Breast epithelium (tissue), 3 donors: ENCODE measurements around the gene HIP1R.

ENCODE experiments used
- POLR2AphosphoS5 ChIP-seq, 3 donors: sonication (generic); formaldehyde crosslinking; IDR thresholded peaks; one replicate each; pipeline ENCODE4 v1.6.1; 2017; ENCODE audit warnings: antibody characterized with exemption in 3 of 3
- TF ChIP-seq, protein P1 (sequence below), 3 donors: fragments of 450-650 bp; IDR thresholded peaks; one replicate each; pipeline ENCODE4 v1.5.1; 2016 to 2017; ENCODE audit warnings: antibody characterized with exemption in 3 of 3, mild to moderate bottlenecking in 3 of 3, moderate library complexity in 3 of 3

- TF ChIP-seq POLR2AphosphoS5 (IDR thresholded peaks at IDR 0.05), result no peak
- TF ChIP-seq, protein P1, sequence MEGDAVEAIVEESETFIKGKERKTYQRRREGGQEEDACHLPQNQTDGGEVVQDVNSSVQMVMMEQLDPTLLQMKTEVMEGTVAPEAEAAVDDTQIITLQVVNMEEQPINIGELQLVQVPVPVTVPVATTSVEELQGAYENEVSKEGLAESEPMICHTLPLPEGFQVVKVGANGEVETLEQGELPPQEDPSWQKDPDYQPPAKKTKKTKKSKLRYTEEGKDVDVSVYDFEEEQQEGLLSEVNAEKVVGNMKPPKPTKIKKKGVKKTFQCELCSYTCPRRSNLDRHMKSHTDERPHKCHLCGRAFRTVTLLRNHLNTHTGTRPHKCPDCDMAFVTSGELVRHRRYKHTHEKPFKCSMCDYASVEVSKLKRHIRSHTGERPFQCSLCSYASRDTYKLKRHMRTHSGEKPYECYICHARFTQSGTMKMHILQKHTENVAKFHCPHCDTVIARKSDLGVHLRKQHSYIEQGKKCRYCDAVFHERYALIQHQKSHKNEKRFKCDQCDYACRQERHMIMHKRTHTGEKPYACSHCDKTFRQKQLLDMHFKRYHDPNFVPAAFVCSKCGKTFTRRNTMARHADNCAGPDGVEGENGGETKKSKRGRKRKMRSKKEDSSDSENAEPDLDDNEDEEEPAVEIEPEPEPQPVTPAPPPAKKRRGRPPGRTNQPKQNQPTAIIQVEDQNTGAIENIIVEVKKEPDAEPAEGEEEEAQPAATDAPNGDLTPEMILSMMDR (IDR thresholded peaks at IDR 0.05), result no peak
These were observed 33.4 kb downstream of the HIP1R start for GRCh38 chr12:122868471-122869177.
